Activated CD4-positive, alpha-beta T cell treated with anti-CD3 and anti-CD28 coated beads for 4 hours (primary cell): ENCODE data around the gene CFD.
A peak's percentile ranks its signal among the peaks of the same experiment; 100 is the strongest.

ENCODE experiments used
- DNase-seq, 2 donors: peaks; one replicate each; pipeline ENCODE4 v3.0.0-alpha.2; 2020

Gene CFD

GRCh38 chr19:912181-913079 lies 53.0 kb downstream of the CFD start:
- DNase-seq: peak in 1 of 2 donors; percentile 41
